OCI-LY1 (cell line): ENCODE data around the gene TTC28.

ENCODE experiments used
- EZH2 ChIP-seq: fragments of 200-600 bp; sonication (generic), shearing (Covaris generic); IDR thresholded peaks from 2 replicates; pipeline ENCODE4 v1.8.0; 2017; ENCODE audit warnings: borderline replicate concordance, mixed run types, mild to moderate bottlenecking, antibody characterized with exemption, low read length, moderate library complexity, mixed read lengths
- TF ChIP-seq, protein P1 (sequence below): fragments of 200-600 bp; sonication (generic), shearing (Covaris generic); IDR thresholded peaks from 2 replicates; pipeline ENCODE4 v1.5.1; 2017; ENCODE audit warnings: mild to moderate bottlenecking, antibody characterized with exemption, low read length, moderate library complexity, mixed read lengths

DNA sequence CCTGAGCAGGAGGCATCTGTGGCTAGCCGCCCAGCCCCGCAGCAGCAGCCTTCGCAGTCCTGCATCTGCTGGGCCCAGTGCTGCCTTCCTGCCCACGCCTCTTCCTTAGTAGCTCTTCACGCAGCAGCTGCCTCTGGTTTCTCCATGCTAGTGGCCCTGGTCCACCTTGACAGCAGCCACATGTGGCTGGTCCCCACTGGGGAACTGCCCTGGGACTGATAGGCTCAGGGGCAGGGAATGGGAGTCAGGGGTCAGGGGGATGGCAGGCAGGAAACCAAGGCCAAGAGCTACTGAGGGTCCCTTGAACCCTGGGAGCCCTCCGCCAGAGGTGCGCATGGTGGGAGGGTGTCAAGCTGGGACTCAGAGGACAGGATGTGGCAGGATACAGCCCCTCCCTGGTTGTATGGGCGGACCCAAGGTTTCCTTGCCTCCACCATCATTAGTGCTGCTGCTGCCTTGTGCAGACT, 661.1 kb downstream of the TTC28 start:
- TF ChIP-seq, protein P1, sequence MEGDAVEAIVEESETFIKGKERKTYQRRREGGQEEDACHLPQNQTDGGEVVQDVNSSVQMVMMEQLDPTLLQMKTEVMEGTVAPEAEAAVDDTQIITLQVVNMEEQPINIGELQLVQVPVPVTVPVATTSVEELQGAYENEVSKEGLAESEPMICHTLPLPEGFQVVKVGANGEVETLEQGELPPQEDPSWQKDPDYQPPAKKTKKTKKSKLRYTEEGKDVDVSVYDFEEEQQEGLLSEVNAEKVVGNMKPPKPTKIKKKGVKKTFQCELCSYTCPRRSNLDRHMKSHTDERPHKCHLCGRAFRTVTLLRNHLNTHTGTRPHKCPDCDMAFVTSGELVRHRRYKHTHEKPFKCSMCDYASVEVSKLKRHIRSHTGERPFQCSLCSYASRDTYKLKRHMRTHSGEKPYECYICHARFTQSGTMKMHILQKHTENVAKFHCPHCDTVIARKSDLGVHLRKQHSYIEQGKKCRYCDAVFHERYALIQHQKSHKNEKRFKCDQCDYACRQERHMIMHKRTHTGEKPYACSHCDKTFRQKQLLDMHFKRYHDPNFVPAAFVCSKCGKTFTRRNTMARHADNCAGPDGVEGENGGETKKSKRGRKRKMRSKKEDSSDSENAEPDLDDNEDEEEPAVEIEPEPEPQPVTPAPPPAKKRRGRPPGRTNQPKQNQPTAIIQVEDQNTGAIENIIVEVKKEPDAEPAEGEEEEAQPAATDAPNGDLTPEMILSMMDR: no peak
- no peak for TF ChIP-seq EZH2
